NCI-H1048 (cell line): ENCODE data around the gene THADA.

Experiments used
- DNase-seq: peaks from one replicate; lab custom pipeline; 2025; lab: John Stamatoyannopoulos, UW

Gene THADA

DNA sequence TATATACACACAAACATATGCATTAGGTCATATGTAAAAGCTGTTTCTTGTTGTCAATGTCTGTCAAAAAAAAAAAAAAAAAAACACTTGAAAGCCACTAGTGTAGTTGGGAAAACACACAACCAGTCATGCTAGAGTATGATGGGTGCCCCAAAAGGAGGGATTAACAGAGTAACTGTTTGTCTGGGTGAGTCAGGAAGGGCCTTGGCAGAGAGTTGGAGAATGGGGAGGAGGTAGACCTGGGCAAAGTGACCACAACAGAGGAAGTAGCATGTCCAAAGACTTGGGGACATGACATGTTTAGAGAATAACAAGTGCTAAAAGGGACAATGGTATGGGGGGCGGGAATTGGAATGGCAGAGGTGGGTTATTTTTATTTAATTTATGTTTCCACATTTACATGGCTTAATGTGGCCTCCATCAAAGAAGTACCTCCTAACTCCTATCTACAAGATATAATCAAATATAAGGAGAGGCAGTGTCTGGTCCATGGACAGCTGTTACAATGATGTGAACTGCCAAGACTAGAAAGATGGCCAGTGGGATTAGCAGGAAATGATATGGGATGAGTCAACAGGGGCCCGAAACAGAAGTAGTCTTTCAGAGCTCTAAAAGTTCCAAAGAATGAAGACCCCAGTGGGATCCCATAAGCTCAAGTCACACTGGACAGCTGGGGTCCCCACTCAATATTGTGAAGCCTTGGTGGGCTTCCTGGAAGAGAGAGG is 269.6 kb downstream of the THADA start:
- DNase-seq = no peak

GRCh38 chr2:43325107-43325811 is 270.6 kb downstream of the THADA start:
- DNase-seq = no peak

DNA sequence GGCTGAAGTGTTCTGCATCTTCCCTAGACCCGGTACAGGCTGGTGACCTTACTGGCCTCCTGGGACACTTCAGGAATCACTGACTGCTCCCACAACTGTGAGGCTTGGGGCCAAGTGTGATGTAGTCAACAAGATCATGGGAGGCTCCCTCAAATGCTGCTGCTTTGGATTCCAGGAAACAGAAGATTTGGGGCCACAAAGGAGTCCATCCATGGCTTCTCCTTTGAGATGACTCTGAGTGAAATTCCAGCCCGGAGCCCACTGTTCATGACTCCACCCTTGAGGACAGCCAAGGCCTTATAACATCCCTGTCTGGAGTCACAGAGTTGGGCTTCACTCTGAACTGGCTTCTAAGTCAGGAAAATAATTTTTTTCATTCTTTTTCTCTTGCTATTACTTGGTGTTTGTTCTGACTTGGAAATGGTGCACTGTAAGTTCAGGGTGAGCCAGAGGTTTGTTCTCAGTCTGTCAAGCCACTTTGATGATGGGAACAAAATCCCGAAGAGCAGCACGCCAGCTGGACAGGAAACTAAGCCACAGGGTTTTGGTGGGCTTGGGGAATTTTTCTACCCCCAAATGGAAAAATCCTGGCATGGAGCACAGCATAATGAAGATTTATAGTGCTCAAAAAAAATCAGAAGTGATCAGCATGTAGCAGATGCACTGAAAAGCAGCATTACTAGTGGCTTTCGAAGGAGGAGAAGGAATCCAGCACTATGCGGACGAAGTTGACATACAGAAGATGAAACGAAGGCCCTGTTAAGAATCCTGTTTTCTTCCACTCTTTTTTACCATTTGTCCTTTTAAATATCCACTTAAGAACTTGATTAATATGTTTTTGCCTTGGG is 271.4 kb downstream of the THADA start:
- no peak for DNase-seq

- DNase-seq = no peak
Observed at GRCh38 chr2:43323857-43324256, 272.0 kb downstream of the THADA start.

GRCh38 chr2:43321446-43321845 is 274.4 kb downstream of the THADA start:
- DNase-seq = no peak

DNA sequence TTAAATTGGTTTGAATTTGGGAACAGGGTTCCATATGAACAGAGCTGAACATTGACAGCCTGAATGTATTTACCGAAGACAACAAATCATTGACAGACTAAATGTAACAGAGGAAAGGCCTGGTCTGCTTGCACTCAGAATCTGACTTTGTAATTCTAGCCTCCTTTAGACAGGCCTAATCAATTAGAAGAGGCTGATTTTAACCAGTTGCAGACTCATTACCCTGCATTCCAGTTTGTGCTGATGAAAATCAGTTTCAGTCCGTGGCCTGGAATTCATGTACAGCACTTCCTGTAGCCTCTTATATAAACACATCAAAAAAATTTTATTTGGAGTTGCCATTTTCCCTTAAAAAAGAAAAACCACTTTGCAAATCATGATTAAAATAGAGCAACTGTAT is 276.3 kb downstream of the THADA start:
- no peak for DNase-seq

- no peak for DNase-seq
Observed at GRCh38 chr2:43318791-43319190, 277.0 kb downstream of the THADA start.

DNA sequence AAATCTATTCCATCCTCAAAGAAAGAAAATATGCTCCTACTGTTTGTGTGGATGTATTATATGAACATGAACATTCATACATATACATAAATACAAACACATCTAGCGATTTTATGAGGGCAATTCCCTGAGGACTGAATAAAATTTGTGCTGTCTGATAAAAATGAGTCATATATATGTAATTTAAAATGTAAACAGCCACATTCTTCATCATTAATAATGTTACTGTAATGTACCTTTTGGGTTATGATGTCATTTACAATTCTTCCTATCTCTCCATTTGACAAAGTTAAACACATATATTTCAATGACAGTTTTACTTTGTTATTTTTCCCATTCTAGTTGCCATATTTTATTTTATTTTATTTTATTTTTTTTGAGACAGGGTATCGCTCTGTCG is 278.2 kb downstream of the THADA start:
- no peak for DNase-seq

DNA sequence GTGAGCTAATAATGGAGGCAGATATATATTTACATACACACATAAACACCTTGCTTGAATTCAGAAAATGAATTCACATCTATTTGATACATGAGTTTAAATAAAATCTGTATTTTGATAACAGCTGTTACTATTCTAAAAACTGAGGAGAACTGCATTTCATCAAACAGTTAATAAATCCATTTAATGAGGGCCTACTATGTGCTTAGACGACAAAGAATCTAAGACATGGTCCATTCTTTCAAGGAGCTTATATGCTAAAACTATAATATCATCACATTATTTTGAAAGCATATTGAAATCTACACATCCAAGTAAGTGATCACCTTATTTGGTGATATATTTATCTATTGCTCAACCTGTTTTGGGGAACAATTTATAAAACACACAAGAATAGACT is 278.6 kb downstream of the THADA start:
- no peak for DNase-seq

DNA sequence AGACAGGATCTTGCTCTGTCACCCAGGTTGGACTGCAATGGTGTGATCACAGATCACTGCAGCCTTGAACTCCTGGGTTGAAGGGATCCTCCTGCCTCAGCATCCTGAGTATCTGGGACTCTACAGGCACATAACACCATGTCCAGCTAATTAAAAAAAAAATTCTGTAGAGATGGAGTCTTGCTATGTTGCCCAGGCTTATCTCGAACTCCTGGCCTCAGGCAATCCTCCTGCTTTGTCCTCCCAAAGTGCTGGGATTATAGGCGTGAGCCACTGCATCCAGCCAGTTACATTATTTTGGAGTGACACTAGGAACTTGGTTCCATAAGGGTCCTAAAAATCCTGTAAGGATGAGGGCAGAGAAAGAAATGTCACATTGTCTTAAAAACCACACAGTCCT is 280.4 kb downstream of the THADA start:
- DNase-seq = no peak

DNA sequence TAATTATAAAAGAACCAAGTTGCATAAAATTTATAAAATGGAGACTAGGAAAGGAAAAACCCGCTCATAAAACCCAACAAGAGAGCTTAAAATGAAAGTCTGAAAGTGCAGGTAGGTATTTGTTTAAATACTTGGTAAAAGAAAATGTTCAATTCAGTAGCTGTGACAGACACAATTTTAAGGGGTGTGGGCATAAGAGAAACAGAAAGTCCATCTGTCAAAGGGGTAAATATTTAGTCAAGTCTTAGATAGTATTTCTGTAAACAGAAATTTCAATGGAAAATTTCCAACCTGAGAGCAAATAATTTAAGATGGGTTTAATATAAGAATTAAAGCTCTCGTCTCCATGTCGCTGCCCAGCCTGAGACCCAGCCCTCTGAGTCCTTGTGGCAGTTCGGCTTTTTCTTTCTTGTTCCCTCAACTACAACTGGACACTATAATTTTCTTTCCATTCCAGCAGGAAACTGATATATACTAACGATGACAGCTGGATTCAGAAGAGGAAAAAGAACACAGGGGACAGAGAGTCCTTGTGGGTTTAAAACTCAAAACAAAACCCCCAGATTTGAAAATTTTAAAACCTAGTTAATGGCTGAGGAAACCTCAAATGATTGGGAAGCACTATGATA is 281.4 kb downstream of the THADA start:
- DNase-seq = no peak

- DNase-seq = no peak
Observed at GRCh38 chr2:43313642-43314017, 282.2 kb downstream of the THADA start.

DNA sequence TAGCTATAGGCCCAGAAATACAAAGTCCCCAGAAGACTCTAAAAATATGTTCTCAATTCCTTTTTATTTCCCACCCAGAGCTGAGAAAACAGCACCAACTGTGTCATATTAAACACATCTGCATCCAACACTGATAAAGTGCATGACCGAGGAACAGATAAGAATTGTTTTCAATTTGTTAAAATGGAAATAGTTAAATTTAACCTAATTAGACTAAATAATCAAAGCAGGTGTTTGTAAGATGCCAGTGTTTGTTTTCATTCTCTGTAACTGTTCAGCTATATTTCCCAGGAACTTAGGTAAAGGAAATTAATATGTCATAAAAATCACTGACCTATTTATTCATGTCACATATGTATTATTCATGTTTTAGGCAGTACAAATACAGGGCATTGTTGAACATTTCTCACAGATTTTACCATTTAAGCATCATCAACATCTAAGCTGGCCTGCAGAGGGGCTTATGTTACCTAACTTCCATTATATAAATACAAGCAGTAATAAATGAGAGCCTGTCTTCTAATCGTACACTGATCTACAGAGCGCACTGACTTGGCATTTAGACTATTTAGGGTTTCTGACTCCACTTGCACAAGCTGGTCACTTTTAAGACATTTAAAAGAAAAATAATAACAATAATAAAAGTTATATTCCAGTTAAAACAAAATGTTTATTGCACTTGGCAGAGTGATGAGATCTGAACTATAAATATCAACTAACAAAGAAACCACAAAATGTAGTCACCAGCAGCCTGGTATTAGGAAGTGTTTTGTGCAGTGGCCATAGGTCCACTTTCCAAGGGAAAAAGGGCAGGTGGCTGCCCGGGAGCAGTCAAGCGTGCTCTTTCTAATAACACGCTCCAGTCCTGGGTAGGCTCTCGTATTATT is 282.8 kb downstream of the THADA start:
- no peak for DNase-seq

- no peak for DNase-seq
Observed at GRCh38 chr2:43311276-43311675, 284.6 kb downstream of the THADA start.

DNA sequence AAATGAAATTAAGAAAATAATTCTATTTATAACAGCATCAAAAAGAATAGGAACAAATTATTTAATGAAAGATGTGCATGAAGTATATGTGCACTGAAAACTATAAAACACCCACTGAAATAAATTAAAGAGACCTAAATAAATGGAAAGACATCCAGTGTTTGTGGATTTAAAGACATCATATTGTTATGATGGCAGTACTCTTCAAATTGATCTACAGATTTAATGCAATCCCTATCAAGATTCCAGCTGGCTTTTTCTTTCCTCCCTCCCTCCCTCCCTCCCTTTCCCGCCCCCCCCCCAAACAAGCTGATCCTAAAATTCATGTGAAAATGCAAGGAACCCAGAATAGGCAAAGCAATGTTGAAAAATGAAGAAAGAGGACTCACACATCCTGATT is 285.9 kb downstream of the THADA start:
- no peak for DNase-seq

GRCh38 chr2:43307973-43308372 is 287.9 kb downstream of the THADA start:
- no peak for DNase-seq

DNA sequence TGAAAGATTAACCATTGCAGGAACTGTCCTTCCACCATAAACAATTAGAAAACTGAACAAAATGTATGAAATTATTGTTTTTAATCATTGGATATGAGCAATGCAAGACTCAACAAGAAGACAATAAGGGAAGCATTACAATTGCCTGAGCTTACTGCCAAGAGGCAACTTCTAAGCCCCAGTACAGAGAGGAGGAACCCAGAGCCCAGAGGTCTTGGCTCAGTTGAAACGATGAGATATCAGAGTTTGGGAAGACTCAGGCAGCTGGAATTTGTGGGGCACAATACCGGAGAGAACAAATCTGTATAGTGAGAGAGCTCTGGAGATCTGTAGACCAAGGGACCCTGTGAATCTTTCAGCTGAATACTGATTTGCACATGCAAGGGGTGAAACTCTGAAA is 288.8 kb downstream of the THADA start:
- DNase-seq = no peak

GRCh38 chr2:43306197-43306596 is 289.6 kb downstream of the THADA start:
- no peak for DNase-seq

- no peak for DNase-seq
Observed at GRCh38 chr2:43305517-43305916, 290.3 kb downstream of the THADA start.

DNA sequence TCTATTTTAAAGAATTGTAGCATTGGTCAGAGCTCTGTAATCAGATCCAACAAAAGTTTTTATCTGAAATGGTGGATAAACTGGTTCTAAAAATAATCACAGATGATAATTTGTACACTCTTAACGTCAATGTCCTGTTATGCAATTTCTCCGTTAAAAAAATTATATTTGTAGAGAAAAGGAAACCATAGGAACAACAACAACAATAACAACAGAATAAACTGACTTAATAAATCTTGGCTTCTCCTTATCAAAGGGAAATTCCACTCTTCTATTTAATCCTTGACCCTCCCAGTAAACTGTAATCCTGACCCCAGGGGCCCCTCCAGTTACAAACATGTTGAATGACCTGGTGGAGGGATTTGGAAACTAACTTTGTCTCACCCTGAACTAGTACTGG is 290.8 kb downstream of the THADA start:
- no peak for DNase-seq

DNA sequence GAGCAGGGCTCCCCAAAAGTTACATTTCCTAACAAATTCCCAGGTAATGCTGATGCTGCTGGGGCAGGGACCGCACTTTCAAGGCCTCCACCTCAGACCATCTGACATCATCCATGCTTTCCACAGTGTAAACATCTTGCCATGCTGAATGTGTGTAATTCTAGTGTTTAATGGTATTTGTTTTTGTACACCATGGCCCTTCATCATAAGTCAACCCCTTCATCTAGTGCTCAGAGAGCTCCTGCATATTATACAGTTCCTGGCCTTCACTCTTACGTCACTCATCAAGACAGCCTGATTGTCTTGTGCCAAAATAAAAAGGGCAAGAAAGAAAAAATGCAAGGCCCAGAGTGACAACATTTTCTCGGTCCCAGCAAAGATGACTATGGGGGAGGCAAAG is 291.9 kb downstream of the THADA start:
- DNase-seq = no peak
